Urothelium cell line (cell line): Measurements from ENCODE around the gene MRPL24.

Experiments used
- DNase-seq: peaks from one replicate; pipeline ENCODE4 v3.0.0; 2011; ENCODE audit warnings: low spot score, mixed read lengths
- FAIRE-seq: peaks from 2 replicates; lab custom pipeline; 2011; peaks lifted over from hg19 to GRCh38; lab: Jason Lieb, UNC

Gene MRPL24

DNA sequence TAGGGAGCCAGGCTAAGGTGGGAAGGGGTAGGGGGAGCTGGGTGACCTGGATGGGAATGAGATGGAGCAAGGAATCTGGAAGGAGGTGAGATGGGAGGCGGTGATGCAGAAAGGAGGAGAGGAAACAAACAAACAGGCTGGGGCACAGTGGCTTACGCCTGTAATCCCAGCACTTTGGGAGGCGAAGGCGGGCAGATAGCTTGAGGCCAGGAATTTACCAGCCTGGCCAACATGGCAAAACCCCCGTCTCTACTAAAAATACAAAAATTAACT lies 46.3 kb downstream of the MRPL24 start:
- FAIRE-seq (no peak), DNase-seq (no peak)

- FAIRE-seq (no peak), DNase-seq (no peak)
Measured at GRCh38 chr1:156693848-156694689, 46.8 kb downstream of the MRPL24 start.

- no peak for FAIRE-seq
- no peak for DNase-seq
Measured at GRCh38 chr1:156692925-156693847, 47.7 kb downstream of the MRPL24 start.

DNA sequence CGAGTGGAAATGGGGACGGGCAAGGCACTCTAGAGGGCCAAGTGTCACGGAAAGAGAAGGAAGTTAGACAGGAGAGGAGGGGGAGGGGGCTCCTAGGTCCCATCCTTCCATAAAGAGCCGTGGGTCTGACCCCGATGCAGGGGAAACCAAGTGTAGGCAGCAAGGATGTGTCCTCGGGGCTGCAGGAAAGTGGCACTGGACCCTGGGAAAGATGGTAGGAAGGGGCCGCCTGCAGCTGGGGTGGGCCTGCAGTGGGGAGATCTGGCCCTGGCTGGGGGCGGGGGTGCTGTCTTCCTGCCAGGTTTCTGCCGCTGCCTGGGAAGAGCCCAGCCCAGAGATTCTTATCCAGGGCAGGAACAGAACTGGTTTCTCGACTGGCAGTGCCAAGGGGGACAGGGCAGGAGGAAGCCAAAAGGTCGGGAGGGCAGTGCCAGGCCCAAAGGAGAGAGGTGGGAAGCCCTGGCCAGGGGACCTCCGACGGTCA lies 48.4 kb downstream of the MRPL24 start:
- no peak for DNase-seq
- FAIRE-seq: no peak

- FAIRE-seq (no peak), DNase-seq (peak; percentile 68)
Measured at GRCh38 chr1:156691665-156692440, 49.0 kb downstream of the MRPL24 start.

- FAIRE-seq (no peak), DNase-seq (no peak)
Measured at GRCh38 chr1:156691191-156691590, 49.7 kb downstream of the MRPL24 start.

DNA sequence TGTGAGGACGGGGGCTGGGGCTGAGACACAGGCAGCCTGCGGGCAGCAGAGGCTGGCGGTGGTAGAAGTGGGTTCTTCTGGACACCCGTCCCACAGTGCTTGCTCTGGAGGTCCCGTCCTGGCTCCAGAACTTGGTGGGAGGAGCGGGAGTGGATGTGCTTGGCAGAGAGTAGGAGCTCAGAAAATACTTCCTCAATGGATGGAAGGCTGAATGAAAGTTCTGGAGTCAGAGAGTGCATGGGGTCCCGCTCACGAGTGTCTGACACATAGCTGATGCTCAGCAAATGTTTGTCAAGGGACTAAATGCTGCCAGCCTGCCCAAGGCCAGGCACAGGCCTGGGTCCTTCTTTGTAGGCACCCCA lies 50.2 kb downstream of the MRPL24 start:
- DNase-seq (no peak), FAIRE-seq (no peak)

- DNase-seq: peak; percentile 35
- no peak for FAIRE-seq
Measured at GRCh38 chr1:156689953-156690674, 50.8 kb downstream of the MRPL24 start.

GRCh38 chr1:156689035-156689952 lies 51.6 kb downstream of the MRPL24 start:
- FAIRE-seq (no peak), DNase-seq (peak; percentile 90)
